Endothelial cell of umbilical vein (primary cell): Measurements from ENCODE around the gene BBLN. TPM values are rescaled to one million over a fixed set of nuclear protein-coding genes. Genes with fewer than 3 reads are reported as not detected.

Experiments
- BruUV-seq: library from RNA; stranded (reverse); fragments of 400-500 nt; replicated peaks from 2 replicates; lab custom pipeline; 2021; lab: Mats Ljungman, UMichigan
- CTCF ChIA-PET: fragments of 300-600, 350-600 bp; sonication (Branson Sonifier 250); formaldehyde crosslinking; loops from one replicate; lab custom pipeline; 2021; ENCODE audit warnings: antibody characterized with exemption, inconsistent platforms; lab: Charles Lee
- POLR2A ChIA-PET: fragments of 300-600, 350-600 bp; sonication (Branson Sonifier 250); formaldehyde crosslinking; loops from one replicate; lab custom pipeline; 2021; ENCODE audit warnings: antibody characterized with exemption, inconsistent platforms; lab: Charles Lee
- DNase-seq: peaks from one replicate; pipeline ENCODE4 v3.0.0-alpha.2; 2011; ENCODE audit warnings: low read depth, low spot score
- FAIRE-seq: peaks from 2 replicates; lab custom pipeline; 2011; peaks lifted over from hg19 to GRCh38; lab: Jason Lieb, UNC
- H2AFZ ChIP-seq: 2 replicates; pipeline ENCODE4 v1.6.0; 2012; ENCODE audit warnings: low read depth, low read length, control low read depth, inconsistent platforms
- H3K27ac ChIP-seq: 2 replicates; pipeline ENCODE4 v1.5.1; 2011; ENCODE audit warnings: low read depth, mild to moderate bottlenecking, control low read depth, low read length, moderate library complexity; ENCODE audit not compliant: insufficient read depth
- H3K27me3 ChIP-seq, 2 experiments: 2 replicates each; pipeline versions ENCODE4 v1.6.0 to v1.6.1; 2011; ENCODE audit warnings: low read length in 2 of 2, mixed read lengths in 1 of 2; ENCODE audit not compliant: control insufficient read depth in 2 of 2, insufficient read depth in 2 of 2
- H3K36me3 ChIP-seq, 2 experiments: 2 replicates in 1 of 2; 3 replicates in 1 of 2; pipeline ENCODE4 v1.5.1; 2011; ENCODE audit warnings: low read length in 2 of 2, mild to moderate bottlenecking in 1 of 2, moderate library complexity in 1 of 2; ENCODE audit not compliant: control insufficient read depth in 2 of 2, insufficient read depth in 2 of 2; ENCODE audit errors: extremely low read depth in 1 of 2
- H3K4me1 ChIP-seq: 3 replicates; pipeline ENCODE4 v1.5.1; 2011; ENCODE audit warnings: mild to moderate bottlenecking, low read length; ENCODE audit not compliant: control insufficient read depth, insufficient read depth; ENCODE audit errors: extremely low read depth
- H3K4me2 ChIP-seq: 2 replicates; pipeline ENCODE4 v1.6.1; 2011; ENCODE audit warnings: low read length, control low read depth, mixed read lengths; ENCODE audit not compliant: insufficient read depth
- H3K4me3 ChIP-seq, 3 experiments: fragments of 200-600 bp in 1 of 3; sonication (generic), shearing (Covaris generic) in 1 of 3; replicated peaks in 1 of 3; 2 replicates each; pipeline ENCODE4 v1.5.1; 2011 to 2016; ENCODE audit warnings: control low read depth in 3 of 3, low read length in 3 of 3, mild to moderate bottlenecking in 2 of 3, inconsistent platforms in 1 of 3, low read depth in 1 of 3, moderate library complexity in 1 of 3; ENCODE audit not compliant: insufficient read depth in 1 of 3
- H3K79me2 ChIP-seq: 2 replicates; pipeline ENCODE4 v1.6.0; 2012; ENCODE audit warnings: low read length, inconsistent platforms; ENCODE audit not compliant: control insufficient read depth, insufficient read depth
- H3K9ac ChIP-seq: replicated peaks from 2 replicates; pipeline ENCODE3; 2011; ENCODE audit warnings: low read length, control low read depth; ENCODE audit not compliant: insufficient read depth; ENCODE audit errors: extremely low read depth
- H3K9me1 ChIP-seq: replicated peaks from 3 replicates; pipeline ENCODE4 v1.6.0; 2011; ENCODE audit warnings: mild to moderate bottlenecking, low read length; ENCODE audit not compliant: control insufficient read depth, insufficient read depth; ENCODE audit errors: extremely low read depth
- H3K9me3 ChIP-seq: replicated peaks from 2 replicates; pipeline ENCODE4 v1.5.1; 2012; ENCODE audit warnings: low read length, inconsistent platforms; ENCODE audit not compliant: control insufficient read depth, insufficient read depth
- H4K20me1 ChIP-seq: replicated peaks from 2 replicates; pipeline ENCODE3; 2011; ENCODE audit warnings: mild to moderate bottlenecking, low read length; ENCODE audit not compliant: control insufficient read depth, insufficient read depth; ENCODE audit errors: extremely low read depth
- EZH2 ChIP-seq: IDR thresholded peaks from 2 replicates; pipeline ENCODE4 v1.6.1; 2012; ENCODE audit warnings: borderline replicate concordance, low read depth, mild to moderate bottlenecking, moderate library complexity, low read length, inconsistent platforms; ENCODE audit not compliant: severe bottlenecking
- FOS ChIP-seq: IDR thresholded peaks from 2 replicates; pipeline ENCODE4 v1.6.1; 2011; ENCODE audit warnings: mild to moderate bottlenecking, low read length, moderate library complexity, borderline replicate concordance; ENCODE audit not compliant: insufficient read depth
- GATA2 ChIP-seq: IDR thresholded peaks from 2 replicates; pipeline ENCODE4 v1.7.0; 2011; ENCODE audit warnings: low read depth, mild to moderate bottlenecking, moderate library complexity, mixed read lengths, low read length; ENCODE audit not compliant: insufficient read length, insufficient read depth
- JUN ChIP-seq: IDR thresholded peaks from 2 replicates; pipeline ENCODE4 v1.6.1; 2011; ENCODE audit warnings: borderline replicate concordance, low read depth; ENCODE audit not compliant: insufficient read length, insufficient read depth
- MYC ChIP-seq: IDR thresholded peaks from one replicate; pipeline ENCODE4 v1.6.1; 2011; ENCODE audit warnings: mild to moderate bottlenecking, low read depth, low read length
- POLR2A ChIP-seq: IDR thresholded peaks from 2 replicates; pipeline ENCODE4 v1.6.1; 2012; ENCODE audit warnings: low read depth, mild to moderate bottlenecking, control low read depth, low read length
- POLR2AphosphoS5 ChIP-seq: IDR thresholded peaks from 2 replicates; pipeline ENCODE4 v1.6.1; 2012; ENCODE audit warnings: low read depth, mild to moderate bottlenecking, control low read depth, low read length, moderate library complexity; ENCODE audit not compliant: insufficient read depth
- dilution Hi-C: fragments of 300-500 bp; cut with MboI; formaldehyde crosslinking; loops from one replicate; pipeline ENCODE4 v1.15.0; 2019; ENCODE audit warnings: low sequenced_read_pairs; ENCODE audit not compliant: extremely low pct_ligation_motif_present
- intact Hi-C: fragments of 100-400 bp; cut with micrococcal nuclease; formaldehyde crosslinking; loops from one replicate; pipeline ENCODE4 v1.10.0; 2022
- polyA plus RNA-seq, 4 experiments: library from polyadenylated mRNA; depleted of rRNA in 3 of 4; stranded (reverse) in 3 of 4; unstranded in 1 of 4; fragments of >200 nt; gene quantifications; 2 replicates each; pipeline versions ENCODE4 v1.2.1 to v1.2.3, GENCODE V29; 2011 to 2012; ENCODE audit warnings: missing spikeins in 1 of 4
- total RNA-seq: library from RNA; stranded (reverse); gene quantifications from 2 replicates; pipeline ENCODE4 v1.2.3, GENCODE V29; 2021
- TF ChIP-seq, protein P1 (sequence below): IDR thresholded peaks from 2 replicates; pipeline ENCODE4 v1.6.1; 2011; ENCODE audit not compliant: insufficient read depth, insufficient read length
- TF ChIP-seq, protein P2 (sequence below), 2 donors: IDR thresholded peaks; 1 replicate in 1 of 2; 2 replicates in 1 of 2; pipeline ENCODE4 v1.5.1; 2011; ENCODE audit warnings: low read length in 2 of 2, mild to moderate bottlenecking in 2 of 2, moderate library complexity in 2 of 2, control low read depth in 1 of 2, inconsistent platforms in 1 of 2, low read depth in 1 of 2; ENCODE audit not compliant: insufficient read depth in 1 of 2; ENCODE audit errors: extremely low read depth in 1 of 2

Gene BBLN
- total and polyA plus RNA-seq, 2 donors (not counting 3 experiments of a cell fraction or from before 2014, with no cell fraction given): 51.0 to 124 TPM

DNA sequence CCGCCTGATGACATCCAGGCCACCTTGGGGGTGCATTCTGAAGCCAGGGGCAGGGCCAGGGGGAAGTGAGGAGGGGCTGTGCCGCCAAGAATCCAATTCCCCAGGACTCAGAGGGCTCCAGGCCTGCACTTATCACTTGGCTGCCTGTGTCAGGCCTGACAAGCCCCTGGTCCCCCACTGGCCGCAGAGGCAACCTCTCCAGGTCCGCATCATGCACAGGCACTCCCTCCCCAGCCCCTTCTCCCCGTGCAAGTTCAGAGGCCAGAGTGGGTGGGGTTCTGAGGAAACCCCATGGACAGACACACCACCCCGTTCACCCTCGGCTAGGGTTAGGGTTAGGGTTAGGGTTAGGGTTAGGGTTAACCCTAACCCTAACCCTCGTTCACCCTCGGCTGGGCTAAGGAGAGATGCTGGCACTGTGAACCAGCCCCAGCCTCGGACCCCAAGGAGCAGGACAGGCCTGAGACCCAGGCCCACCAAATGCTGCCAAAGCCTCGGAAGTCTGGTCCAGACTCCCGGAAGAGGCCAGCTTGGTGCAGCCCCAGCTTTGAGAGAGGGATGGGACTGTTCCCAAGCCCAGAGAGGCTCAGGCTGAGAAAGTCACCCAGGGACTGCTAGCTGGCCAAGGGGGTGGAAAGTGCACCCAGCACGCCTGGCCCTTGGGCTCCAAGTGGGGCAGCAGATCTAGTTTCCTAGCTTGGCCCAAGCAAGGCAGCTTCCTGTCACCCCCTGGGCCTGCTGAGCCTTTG lies 5.9 kb upstream of the BBLN start:
- H2AFZ ChIP-seq: no peak overlapping the region
- no peaks in the 10 kb centered on the region for H3K9me1 ChIP-seq
- FAIRE-seq: peak; percentile 38
- H3K9me3 ChIP-seq: no peaks in the 10 kb centered on the region
- H3K9ac ChIP-seq: no peak overlapping the region
- H3K36me3 ChIP-seq: no peaks in the 10 kb centered on the region
- ChIA-PET POLR2A (no interaction called here), CTCF (no interaction called here)
- no peaks in the 10 kb centered on the region for H4K20me1 ChIP-seq
- no peak for DNase-seq
- TF ChIP-seq, protein P1, sequence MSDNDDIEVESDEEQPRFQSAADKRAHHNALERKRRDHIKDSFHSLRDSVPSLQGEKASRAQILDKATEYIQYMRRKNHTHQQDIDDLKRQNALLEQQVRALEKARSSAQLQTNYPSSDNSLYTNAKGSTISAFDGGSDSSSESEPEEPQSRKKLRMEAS: no peak
- TF ChIP-seq, protein P2, sequence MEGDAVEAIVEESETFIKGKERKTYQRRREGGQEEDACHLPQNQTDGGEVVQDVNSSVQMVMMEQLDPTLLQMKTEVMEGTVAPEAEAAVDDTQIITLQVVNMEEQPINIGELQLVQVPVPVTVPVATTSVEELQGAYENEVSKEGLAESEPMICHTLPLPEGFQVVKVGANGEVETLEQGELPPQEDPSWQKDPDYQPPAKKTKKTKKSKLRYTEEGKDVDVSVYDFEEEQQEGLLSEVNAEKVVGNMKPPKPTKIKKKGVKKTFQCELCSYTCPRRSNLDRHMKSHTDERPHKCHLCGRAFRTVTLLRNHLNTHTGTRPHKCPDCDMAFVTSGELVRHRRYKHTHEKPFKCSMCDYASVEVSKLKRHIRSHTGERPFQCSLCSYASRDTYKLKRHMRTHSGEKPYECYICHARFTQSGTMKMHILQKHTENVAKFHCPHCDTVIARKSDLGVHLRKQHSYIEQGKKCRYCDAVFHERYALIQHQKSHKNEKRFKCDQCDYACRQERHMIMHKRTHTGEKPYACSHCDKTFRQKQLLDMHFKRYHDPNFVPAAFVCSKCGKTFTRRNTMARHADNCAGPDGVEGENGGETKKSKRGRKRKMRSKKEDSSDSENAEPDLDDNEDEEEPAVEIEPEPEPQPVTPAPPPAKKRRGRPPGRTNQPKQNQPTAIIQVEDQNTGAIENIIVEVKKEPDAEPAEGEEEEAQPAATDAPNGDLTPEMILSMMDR (IDR thresholded peaks at IDR 0.05; ENCODE audit: extremely low read depth in 1 of 2, insufficient read depth in 1 of 2, low read depth in 1 of 2, low read length in 2 of 2): no peak
- TF ChIP-seq JUN: no peak
- no peak for TF ChIP-seq POLR2A
- TF ChIP-seq EZH2: no peak
- no peak for TF ChIP-seq FOS
- TF ChIP-seq POLR2AphosphoS5: no peak
- TF ChIP-seq GATA2: no peak
- no peak for TF ChIP-seq MYC
- no peak overlapping the region for H3K4me3 ChIP-seq
- BruUV-seq: no TSS peak
- H3K4me1 ChIP-seq: no peaks in the 10 kb centered on the region
- dilution Hi-C loops: no loop called here
- intact Hi-C loops: no loop called here
- no peak overlapping the region for H3K4me2 ChIP-seq
- no peak overlapping the region for H3K27ac ChIP-seq
- no peaks in the 10 kb centered on the region for H3K79me2 ChIP-seq
- no peaks in the 10 kb centered on the region for H3K27me3 ChIP-seq
